ENCODE data around the gene GJB2. TPM values are rescaled to one million over a fixed set of nuclear protein-coding genes. Genes with fewer than 3 reads are reported as not detected.
"Not testable (repeated sequence)": the region's sequence is repeated elsewhere in the genome, so short reads cannot be mapped to it uniquely, and the experiment has no call there.

GJB2 gene
- polyA plus RNA-seq, 3 donors: 3.8 to 4.6 (median 4.3) TPM

DNA sequence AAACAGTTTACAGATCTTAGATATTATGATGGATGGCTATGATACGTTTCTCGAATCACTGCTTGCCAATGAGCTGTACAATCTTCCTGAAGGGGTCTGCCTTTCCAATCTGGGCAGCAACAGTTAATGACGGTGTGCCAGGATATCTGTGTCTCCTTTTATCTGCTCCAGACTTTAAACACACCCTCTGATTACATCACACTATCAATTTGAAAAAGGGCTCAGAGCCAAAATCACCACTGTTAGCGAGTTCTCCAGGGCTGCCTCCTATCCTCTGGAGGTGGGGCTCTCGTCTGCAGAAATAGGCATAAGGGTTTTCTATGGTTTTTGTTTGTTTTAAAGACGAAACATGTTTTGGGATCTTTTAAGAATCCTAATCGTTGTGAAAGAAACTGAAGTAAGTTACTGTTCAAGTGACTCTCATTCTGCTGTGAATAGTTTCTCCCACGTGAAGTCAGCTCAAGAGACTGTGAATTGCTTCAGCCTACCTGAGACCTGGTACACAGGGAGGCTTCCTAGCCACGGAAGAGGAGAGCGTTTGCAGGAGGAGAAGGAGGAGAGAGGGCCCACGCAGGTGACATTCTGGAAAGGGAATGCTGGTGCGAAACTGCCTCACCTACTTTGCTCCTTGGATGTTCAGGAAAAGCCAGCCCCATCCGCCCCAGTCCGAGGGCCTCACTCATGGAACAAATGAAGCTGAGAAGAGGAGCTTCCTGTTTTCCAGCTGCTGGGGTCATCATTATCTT is 16.7 kb downstream of the GJB2 start:
- DNase-seq (ENCODE audit: extremely low read depth in 1 of 11, low read depth in 9 of 11, low spot score in 4 of 11): no peak

DNA sequence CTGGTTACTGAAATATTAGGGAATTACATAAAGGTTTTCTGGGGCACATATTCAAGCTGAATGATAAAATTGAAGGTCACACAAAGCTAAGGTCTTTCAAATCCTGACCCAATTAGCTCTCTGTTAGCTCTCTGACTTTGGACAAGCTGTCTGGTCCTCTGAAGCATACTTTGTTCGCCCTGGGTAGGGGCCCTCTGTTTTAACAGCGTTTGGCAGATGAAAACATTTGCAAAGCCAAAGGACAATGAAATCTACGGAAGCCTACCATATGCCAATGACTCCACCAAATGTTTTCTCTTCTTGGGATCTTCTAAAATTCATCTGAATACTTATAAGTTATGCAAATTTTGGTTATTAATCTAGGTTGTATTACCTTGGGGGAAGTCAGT is 17.3 kb downstream of the GJB2 start:
- DNase-seq (ENCODE audit: extremely low read depth in 1 of 11, low read depth in 9 of 11, low spot score in 4 of 11): no peak

DNA sequence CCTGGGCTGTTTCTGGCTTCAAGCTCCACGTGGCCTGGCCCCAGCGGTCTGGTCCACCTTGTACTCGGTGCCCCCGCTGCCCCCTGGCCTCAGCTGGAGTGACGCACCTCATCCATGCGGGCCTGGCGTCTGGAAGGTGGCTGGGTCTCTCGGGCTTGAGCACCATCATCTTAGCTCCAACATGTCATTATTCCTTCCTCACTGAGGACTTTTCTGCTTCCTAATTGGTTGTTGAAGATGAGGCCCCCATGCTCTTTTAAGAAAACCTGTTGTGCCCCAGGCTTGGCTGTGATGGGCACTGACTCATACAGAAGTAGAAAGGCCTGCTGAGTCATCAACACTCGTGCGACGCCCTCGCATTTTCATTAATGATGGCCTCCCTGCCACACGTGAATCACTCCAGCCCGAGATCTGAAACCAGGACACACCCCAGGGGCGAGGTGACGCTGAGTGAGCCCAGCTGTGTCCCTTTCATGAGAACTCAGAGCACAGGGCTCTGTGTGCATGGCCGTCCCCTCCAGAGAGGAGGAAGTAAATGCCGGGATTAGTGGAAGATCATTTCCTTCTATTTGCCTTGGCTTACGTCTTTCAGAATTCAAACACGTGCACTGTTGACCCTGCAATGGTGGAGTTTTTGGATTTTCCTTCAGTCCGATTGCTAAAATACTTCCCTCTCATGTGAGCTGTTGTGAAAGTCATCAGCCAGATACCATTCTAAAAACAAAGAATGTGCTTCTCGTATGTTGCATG is 17.9 kb downstream of the GJB2 start:
- DNase-seq (ENCODE audit: extremely low read depth in 1 of 11, low read depth in 9 of 11, low spot score in 4 of 11): no peak

- no peak for DNase-seq (ENCODE audit: extremely low read depth in 1 of 11, low read depth in 9 of 11, low spot score in 4 of 11)
Measured at GRCh38 chr13:20173116-20173746, 19.5 kb downstream of the GJB2 start.

DNA sequence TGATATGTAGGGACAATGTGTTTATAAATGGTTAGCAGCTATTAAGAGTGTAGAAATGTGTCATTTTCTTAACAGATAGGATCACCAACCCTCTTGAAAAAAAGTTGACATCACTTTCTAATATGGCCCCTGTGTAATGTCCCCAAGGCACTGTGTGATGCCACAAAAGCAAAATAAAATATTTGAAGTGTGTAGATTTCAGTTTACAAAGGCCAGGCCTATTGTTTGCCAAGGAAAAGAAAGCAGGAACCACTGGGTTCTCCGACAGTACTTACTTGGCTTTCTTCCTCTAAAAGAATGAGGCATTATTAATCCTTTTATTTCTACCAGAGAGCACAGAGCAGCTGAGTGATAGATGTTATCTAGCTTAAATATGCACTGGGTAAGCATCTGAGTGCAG is 21.4 kb downstream of the GJB2 start:
- no peak for DNase-seq (ENCODE audit: extremely low read depth in 1 of 11, low read depth in 9 of 11, low spot score in 4 of 11)

DNA sequence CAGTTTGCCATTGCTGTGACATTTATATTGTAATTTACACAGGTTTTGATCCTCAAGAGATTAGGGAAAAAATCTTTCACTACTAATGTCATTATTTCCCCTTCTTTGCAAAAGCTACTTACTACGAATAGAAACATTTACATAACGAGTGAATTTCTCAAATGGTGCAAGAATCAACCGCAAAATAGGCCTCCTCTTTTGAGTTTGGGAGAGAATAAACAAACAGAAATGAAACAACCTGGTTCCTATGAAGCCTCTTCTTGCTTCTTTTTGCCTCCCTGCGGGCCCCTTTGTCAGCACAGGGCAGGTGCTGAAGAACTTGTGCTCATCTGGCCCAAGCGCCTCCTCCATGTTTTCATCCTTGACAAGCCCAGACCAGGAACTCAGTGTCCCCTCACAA is 21.8 kb downstream of the GJB2 start:
- DNase-seq (ENCODE audit: extremely low read depth in 1 of 11, low read depth in 9 of 11, low spot score in 4 of 11): no peak

- DNase-seq (ENCODE audit: extremely low read depth in 1 of 11, low read depth in 9 of 11, low spot score in 4 of 11): no peak
Measured at GRCh38 chr13:20168396-20168795, 24.3 kb downstream of the GJB2 start.

GRCh38 chr13:20165417-20166257 is 27.1 kb downstream of the GJB2 start:
- no peak for DNase-seq (ENCODE audit: extremely low read depth in 1 of 11, low read depth in 9 of 11, low spot score in 4 of 11)

GRCh38 chr13:20161951-20162300 is 30.8 kb downstream of the GJB2 start:
- no peak for DNase-seq (ENCODE audit: extremely low read depth in 1 of 11, low read depth in 9 of 11, low spot score in 4 of 11)

DNA sequence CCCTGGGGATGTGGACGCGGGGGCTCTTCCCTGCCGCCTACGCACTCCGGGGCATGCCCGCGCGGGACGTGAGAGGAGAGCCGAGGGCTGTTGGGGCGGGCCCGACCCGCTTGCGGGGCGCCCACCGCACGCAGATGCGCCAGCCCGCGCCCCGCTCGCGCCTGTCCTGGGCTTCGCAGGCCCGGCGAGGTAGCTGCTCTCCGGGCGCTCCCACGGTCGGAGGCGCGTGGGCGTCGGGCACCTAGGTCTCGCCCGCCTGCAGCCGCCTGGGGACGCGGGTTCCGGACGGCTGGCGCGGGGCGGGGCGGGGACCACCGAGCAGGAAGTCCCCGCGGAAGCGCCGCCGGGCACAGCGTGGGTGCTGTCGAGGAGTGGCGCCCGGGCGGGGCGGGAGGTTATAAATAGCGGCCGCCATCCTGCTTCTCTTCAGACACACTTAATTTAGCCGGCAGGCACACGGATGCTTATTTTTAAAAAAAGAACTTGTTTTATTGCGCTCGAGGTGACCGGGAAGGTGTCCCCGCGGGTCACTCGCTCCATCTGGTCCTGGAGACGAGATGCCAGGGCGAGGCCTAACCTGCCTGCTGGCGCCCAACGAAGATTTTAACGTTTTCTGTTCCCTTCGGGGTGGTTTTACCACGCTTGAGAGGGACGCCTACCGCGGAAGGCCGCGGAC is 31.3 kb downstream of the GJB2 start:
- DNase-seq (ENCODE audit: extremely low read depth in 1 of 11, low read depth in 9 of 11, low spot score in 4 of 11): no peak

GRCh38 chr13:20160306-20161274 is 32.1 kb downstream of the GJB2 start, which contains the start of gene GJA3:
Gene GJA3, minus strand, starts transcription at chr13:20161052. Its CDS starts 17,764 bp downstream, at chr13:20143288.
- no peak for DNase-seq (ENCODE audit: extremely low read depth in 1 of 11, low read depth in 9 of 11, low spot score in 4 of 11)

DNA sequence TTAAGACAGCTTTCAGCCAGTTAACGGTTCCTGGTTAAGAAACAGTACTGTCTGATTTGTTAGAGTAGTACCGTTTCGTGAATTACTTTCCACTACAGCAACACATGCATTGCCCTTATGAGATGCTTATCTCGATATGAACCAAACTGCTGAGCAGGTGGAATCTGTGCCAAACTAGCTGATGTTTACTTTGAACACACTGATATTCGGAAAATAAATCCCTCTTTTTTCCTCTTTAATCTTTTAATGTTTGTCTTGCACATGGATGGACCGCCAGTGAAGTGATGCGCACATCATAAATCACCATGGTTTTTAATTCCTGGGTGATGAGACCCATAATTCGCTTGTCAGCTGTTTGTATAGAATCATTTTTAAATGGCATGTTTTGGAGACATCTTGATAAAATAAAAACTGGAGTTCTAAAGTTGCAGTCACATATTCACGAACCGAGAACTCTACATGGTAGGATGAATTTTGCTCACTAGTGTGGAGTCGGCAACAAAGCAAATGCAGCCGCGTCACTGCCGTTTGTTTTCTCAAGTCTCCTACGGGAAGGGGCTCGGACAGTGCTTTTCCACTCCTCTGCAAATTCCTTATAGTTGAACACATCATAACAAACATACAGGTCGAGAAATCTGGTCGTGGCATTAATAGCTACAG is 33.0 kb downstream of the GJB2 start:
- no peak for DNase-seq (ENCODE audit: extremely low read depth in 1 of 11, low read depth in 9 of 11, low spot score in 4 of 11)

DNA sequence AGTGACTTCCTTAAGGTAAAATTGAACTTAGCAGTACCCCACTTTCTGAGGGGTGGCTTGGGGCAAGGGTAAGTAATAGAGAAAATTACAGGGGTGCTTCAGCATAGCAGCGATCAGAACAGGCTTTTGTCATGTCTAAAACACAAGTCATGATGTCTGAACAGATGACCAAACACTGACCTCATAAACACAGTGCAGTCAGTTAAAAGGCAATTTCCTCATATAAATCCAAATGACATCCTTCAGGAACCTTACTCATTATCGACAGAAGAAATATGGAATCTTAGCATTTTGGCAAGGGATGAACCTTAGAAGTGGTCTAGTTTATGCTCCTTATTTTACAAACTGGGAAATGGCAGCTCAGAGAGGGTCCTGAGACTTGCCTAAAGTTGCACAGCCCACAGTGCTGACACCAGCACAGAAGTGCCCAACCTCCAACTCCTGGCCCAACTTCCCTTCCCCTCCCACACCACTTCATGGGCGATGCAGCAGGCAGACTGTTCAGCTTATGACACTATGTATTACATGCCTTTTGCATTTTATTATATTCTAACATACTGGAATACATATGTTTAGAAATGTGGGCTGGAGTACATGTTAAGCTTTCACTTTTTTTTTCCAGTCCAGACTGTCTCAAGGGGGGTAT is 35.5 kb downstream of the GJB2 start:
- no peak for DNase-seq (ENCODE audit: extremely low read depth in 1 of 11, low read depth in 9 of 11, low spot score in 4 of 11)

- no peak for DNase-seq (ENCODE audit: extremely low read depth in 1 of 11, low read depth in 9 of 11, low spot score in 4 of 11)
Measured at GRCh38 chr13:20156702-20157101, 36.0 kb downstream of the GJB2 start.

GRCh38 chr13:20153290-20153689 is 39.4 kb downstream of the GJB2 start:
- DNase-seq (ENCODE audit: extremely low read depth in 1 of 11, low read depth in 9 of 11, low spot score in 4 of 11): not testable (repeated sequence)

- DNase-seq (ENCODE audit: extremely low read depth in 1 of 11, low read depth in 9 of 11, low spot score in 4 of 11): no peak
Measured at GRCh38 chr13:20151612-20152011, 41.1 kb downstream of the GJB2 start.

DNA sequence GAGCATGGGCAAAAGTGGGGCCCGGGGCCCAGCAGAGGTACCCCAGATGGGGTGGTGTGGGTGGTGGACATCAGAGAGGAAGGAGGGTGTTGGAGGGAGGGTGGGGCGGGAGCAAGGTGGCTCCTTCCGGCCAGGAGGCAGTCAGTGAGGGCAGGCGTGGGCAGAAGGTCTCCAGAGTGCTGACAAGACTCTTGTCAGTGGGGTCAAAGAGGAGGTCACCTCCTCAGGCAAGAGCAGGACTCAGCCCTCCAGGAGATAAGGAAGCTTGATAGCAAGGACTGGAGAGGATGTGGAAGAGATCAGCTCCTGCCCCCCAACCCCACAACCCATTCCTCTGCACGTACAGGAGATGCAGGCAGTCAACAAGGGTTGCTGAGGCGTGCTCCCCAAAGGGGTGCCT is 41.7 kb downstream of the GJB2 start:
- no peak for DNase-seq (ENCODE audit: extremely low read depth in 1 of 11, low read depth in 9 of 11, low spot score in 4 of 11)
